ENCODE data around the gene NUP188.

DNA sequence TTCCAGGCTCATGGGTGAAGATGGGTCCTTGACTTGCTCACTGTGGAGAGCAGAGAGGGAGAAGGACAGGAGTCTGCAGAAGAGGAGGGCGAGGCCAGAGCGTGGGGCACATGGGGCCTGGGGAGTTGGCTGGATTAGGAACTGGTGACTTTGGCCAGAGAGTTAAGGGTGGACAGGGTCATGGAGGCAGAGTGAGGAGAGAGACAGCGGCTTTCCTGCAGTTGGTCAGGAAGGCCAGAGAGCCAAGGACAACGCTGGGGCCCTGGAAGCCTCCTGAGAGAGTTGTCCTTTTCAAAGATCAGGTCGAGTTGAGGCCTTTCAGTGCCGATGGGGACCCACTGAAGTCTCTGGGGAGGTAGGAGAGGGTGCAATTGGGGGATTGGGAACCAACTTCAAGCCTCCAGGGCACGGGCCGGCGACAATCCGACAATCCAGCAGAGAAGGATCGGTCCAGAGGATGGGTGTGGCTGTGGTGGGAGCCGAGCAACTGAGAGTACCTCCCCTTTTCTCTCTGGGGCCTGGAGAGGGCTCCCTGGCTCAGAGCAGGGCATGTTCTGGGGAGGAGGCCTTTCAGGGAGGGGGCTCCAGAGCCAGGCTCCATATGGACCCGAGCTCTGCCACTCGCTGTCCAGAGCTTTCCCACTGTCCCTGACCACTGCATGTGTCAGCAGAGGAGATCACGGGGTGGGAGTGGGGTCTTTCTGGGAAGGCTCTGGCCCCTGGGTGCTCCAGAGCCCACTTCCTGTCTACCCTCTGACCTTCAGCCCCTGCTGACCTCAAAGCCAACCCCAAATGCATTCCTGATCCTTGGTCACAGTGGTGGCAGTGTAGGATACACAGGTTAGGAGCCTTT lies 34.2 kb upstream of the NUP188 start:
- no peak for TF ChIP-seq POLR2A (IDR thresholded peaks at IDR 0.05)
- TF ChIP-seq, protein P1, sequence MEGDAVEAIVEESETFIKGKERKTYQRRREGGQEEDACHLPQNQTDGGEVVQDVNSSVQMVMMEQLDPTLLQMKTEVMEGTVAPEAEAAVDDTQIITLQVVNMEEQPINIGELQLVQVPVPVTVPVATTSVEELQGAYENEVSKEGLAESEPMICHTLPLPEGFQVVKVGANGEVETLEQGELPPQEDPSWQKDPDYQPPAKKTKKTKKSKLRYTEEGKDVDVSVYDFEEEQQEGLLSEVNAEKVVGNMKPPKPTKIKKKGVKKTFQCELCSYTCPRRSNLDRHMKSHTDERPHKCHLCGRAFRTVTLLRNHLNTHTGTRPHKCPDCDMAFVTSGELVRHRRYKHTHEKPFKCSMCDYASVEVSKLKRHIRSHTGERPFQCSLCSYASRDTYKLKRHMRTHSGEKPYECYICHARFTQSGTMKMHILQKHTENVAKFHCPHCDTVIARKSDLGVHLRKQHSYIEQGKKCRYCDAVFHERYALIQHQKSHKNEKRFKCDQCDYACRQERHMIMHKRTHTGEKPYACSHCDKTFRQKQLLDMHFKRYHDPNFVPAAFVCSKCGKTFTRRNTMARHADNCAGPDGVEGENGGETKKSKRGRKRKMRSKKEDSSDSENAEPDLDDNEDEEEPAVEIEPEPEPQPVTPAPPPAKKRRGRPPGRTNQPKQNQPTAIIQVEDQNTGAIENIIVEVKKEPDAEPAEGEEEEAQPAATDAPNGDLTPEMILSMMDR (IDR thresholded peaks at IDR 0.05) = no peak
